ENCODE results near the gene MZF1.

MZF1 gene

DNA sequence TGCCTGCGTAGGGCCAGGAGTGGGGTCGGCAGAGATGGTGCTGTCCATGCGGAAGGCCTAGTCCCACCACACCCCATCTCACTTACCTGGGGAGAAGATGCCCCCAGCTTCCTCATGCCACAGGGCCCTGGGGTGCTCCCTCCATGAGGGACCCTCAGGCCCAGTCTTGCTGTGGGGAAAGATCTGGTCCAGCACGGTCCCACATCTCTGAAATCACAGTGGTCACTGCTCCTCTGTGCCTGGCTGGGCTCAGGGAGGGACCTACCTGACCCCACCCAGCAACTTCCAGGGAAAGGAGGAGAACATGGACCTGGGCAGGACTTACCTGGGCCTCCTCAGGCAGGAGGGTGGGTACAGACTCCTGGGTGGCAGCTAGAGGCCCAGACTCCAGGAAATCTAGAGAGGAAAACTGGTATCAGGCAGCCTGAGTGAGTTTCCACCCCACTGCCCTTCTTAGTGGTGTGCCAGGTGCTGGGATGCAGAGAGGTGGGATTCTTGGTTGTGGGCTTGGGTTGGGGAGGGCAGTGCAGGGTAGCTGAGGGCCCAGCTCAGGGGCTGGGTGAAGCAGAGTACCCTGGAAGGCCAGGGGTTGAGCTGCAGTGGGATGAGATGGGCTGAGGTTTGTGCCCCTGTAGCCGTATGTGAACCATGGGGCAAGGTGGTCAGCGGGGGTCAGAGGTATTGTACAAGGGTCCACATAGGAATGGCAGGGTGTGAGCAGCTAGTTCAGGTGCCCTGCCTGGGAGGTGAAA is 3.8 kb downstream of the MZF1 start:
- DNase-seq (ENCODE audit: low read depth) = no peak
- in situ Hi-C loops (cut with HindIII; ENCODE audit: low sequenced_read_pairs) = no loop called here
- TF ChIP-seq, protein P1, sequence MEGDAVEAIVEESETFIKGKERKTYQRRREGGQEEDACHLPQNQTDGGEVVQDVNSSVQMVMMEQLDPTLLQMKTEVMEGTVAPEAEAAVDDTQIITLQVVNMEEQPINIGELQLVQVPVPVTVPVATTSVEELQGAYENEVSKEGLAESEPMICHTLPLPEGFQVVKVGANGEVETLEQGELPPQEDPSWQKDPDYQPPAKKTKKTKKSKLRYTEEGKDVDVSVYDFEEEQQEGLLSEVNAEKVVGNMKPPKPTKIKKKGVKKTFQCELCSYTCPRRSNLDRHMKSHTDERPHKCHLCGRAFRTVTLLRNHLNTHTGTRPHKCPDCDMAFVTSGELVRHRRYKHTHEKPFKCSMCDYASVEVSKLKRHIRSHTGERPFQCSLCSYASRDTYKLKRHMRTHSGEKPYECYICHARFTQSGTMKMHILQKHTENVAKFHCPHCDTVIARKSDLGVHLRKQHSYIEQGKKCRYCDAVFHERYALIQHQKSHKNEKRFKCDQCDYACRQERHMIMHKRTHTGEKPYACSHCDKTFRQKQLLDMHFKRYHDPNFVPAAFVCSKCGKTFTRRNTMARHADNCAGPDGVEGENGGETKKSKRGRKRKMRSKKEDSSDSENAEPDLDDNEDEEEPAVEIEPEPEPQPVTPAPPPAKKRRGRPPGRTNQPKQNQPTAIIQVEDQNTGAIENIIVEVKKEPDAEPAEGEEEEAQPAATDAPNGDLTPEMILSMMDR (IDR thresholded peaks at IDR 0.05; ENCODE audit: low read depth, low read length, missing control alignments) = no peak
- H3K4me3 ChIP-seq (ENCODE audit: low read depth, low read length) = no peak overlapping the region

DNA sequence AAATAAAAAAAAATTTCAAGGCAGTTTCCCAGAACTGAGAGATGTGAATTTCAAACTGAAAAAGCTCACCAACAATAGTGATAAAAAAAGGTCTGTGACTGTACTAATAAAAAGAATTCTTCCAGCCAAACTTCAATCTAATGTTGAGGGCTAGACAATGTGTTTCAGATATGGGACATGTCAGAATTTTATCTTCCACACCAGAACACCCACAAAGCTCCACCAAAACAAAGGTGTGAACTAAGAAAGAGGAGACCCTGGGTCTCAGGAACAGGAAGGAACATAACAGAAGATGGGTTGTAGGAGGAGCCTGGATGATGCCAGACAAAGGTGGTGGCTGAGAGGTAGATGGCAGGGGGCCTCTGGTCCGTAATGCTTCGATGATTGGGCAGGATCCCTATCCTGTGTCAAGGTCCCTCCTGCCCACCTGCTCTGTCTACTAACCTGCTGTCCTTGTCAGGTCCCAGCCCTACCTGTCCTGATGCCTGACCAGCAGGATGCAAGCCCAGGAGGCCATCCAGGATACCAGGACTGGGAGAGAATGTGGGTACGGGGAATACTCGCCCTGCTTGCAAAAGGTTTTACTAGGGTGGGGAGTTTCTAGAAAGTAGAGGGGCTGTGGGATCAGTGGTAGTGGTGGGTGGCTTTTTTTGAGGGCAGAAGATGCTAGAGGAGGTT is 4.5 kb downstream of the MZF1 start:
- in situ Hi-C loops (cut with HindIII; ENCODE audit: low sequenced_read_pairs) = no loop called here
- TF ChIP-seq, protein P1 (IDR thresholded peaks at IDR 0.05; ENCODE audit: low read depth, low read length, missing control alignments) = no peak
- DNase-seq (ENCODE audit: low read depth) = no peak
- H3K4me3 ChIP-seq (ENCODE audit: low read depth, low read length) = no peak overlapping the region

DNA sequence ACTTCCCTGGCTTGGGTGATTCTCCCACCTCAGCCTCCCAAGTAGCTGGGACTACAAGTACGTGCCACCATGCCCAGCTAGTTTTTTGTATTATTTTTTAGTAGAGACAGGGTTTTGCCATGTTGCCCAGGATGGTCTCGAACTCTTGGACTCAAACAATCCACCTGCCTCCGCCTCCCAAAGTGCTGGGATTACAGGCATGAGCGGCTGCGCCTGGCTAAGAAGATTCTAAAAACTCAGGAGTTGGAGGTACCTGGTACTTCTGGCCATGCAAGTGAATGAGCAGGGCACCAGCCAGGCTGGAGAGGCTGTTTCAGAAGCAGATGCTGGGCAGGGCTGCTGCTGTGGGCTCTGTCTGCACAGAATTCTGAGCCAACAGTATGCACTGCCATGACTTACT is 6.1 kb downstream of the MZF1 start:
- DNase-seq (ENCODE audit: low read depth) = no peak
- H3K4me3 ChIP-seq (ENCODE audit: low read depth, low read length) = no peak overlapping the region
- TF ChIP-seq, protein P1 (IDR thresholded peaks at IDR 0.05; ENCODE audit: low read depth, low read length, missing control alignments) = no peak
- in situ Hi-C loops (cut with HindIII; ENCODE audit: low sequenced_read_pairs) = no loop called here

DNA sequence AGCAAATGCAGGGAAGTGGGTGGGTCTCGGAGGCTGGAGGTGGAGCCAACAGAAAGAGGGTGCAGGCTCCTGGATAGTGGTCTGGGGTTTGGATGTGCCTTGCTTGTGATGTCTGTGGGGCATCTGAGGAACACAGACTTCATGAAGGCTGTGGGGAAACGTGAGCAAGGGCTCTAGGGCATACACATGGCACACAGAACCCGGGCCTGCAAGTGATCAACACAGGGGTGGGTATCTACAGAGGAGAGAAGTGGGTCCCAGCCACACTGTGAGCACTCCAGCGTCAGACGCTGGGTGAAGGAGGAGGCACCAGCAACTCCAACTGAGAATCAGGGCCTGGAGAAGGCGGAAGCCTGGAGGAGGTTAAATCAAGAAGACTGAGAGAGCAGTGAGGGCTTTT is 9.3 kb downstream of the MZF1 start:
- in situ Hi-C loops (cut with HindIII; ENCODE audit: low sequenced_read_pairs) = no loop called here
- DNase-seq (ENCODE audit: low read depth) = no peak
- TF ChIP-seq, protein P1 (IDR thresholded peaks at IDR 0.05; ENCODE audit: low read depth, low read length, missing control alignments) = no peak
- no peak overlapping the region for H3K4me3 ChIP-seq (ENCODE audit: low read depth, low read length)

DNA sequence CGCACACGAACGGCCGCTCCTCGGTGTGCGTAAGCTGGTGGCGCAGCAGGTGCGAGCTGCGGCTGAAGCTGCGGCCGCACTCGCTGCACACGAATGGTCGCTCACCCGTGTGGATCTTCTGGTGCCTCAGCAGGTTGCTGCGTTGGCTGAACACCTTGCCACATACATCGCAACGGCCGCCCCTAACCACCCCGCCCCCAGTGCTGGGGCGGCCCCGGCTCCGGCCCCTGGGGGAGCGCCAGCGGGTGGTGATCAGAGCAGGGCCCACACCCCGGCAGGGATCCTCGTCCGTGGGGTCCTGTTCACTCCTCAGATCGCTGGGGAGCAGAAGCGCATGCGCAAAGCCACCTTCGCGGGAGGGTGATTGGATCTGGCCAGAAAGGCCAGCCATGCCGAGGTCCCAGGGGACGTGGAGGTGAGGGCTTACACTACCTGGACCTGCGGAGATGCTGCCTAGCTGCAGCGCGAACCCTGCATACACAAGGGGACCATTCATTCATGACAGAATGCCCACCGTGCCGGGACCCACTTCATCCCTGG is 10.0 kb downstream of the MZF1 start:
- no peak for DNase-seq (ENCODE audit: low read depth)
- in situ Hi-C loops (cut with HindIII; ENCODE audit: low sequenced_read_pairs) = no loop called here
- TF ChIP-seq, protein P1 (IDR thresholded peaks at IDR 0.05; ENCODE audit: low read depth, low read length, missing control alignments) = no peak
- H3K4me3 ChIP-seq (ENCODE audit: low read depth, low read length) = peak overlapping the region; percentile 24

DNA sequence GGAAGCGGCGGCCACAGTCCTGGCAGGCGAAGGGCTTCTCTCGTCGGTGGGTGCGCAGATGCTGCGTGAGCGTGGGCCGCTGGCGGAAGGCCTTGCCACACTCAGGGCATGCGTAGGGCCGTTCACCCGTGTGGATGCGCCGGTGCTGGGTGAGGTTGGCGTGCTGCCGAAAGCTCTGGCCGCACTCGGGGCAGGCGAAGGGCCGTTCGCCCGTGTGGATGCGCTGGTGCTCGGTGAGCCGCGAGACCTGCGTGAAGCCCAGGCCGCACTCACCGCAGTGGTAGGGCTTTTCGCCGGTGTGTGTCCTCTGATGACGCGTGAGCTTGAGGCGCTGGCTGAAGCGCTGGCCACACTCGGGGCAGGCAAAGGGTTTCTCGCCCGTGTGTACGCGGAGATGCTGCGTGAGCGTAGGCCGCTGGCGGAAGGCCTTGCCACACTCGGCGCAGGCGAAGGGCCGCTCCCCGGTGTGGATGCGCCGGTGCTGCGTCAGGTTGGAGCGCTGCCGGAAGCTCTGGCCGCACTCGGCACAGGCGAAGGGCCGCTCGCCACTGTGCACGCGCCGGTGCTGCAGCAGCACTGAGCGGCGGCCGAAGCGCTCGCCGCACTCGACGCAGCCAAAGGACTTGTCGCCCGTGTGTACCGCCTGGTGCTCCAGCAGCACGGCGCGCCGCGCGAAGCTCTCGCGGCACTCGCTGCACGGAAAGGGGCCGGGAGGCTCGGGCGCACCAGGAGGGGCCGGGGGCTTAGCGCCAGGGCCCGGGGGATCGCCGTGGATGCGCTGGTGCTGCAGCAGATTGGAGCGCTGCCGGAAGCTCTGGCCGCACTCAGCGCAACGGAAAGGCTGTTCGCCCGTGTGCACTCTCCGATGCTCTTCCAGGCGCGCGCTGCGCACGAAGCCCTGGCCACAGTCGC is 10.8 kb downstream of the MZF1 start:
- H3K4me3 ChIP-seq (ENCODE audit: low read depth, low read length) = peak overlapping the region; percentile 24
- no peak for DNase-seq (ENCODE audit: low read depth)
- in situ Hi-C loops (cut with HindIII; ENCODE audit: low sequenced_read_pairs) = no loop called here
- TF ChIP-seq, protein P1 (IDR thresholded peaks at IDR 0.05; ENCODE audit: low read depth, low read length, missing control alignments) = no peak
